ENCODE results near the gene TMEM52. TPM values are rescaled to one million over a fixed set of nuclear protein-coding genes. Genes with fewer than 3 reads are reported as not detected.

TMEM52 gene
- total and polyA plus RNA-seq, 9 of the 15 experiments (the other 6 are each of a cell fraction or from before 2014, with no cell fraction given) = 0.37 to 22.5 (median 6.8) TPM

DNA sequence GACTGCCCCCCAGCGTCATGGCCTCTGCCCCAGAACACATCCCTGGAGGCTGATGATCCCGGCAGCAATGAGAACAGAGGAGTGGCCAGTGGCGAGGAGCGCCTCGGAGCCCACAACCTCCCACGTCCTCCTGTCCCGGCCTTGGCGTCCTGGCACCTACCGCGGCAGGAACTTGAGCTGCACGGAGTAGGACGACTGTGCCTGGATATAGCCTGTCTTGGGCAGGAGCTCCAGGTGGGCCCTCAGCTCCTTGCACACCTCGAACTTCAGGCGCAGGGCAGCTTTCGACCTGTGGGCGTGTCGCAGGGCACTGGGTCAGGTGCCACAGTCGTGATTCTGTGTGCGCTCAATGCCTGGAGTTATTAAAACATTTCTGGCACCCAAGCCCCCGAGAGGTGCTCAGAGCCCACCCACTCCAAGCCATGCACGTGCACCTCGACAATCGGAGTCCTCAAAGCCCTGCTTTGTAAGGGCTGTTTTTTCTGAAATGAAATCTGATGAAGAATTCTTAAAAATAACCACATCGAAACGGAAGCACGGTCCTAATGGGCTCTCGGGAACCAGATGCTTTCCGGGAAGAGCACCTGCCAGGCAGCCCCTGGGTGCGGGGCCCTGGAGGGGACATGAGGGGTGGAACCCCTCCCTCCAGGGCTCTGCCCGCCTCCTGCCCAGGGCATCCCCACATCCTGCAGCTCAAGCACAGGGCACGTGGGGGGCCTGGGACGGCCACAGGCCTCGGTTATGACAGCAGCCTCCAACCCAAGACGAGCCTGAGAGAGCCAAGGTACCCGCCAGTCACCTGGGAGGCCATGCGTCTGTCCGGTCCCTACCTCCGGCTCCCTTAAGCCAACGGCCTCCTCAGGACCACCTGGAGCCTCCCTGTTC, 23.0 kb upstream of the TMEM52 start:
- FAIRE-seq (no peak), ATAC-seq (no peak), DNase-seq (ENCODE audit: extremely low read depth in 1 of 4, low spot score in 3 of 4) (no peak)
- ChIA-PET CTCF (ENCODE audit: low intra/inter-chr PET ratio) (no interaction called here), POLR2A (interaction anchor here (0.6 to 1.0 kb wide), 3 partner anchors 21 to 79 kb away, joined by 3 read pairs; no protein-coding TSS in a partner anchor)
- 10% methylated on average over 39 of the region's 39 CpGs for WGBS (ENCODE audit: insufficient coverage, low coverage, missing lambda C conversion rate)
- in situ Hi-C loops (cut with MboI) (no loop called here), intact Hi-C loops (cut with micrococcal nuclease) (no loop called here)
- no peak overlapping the region for H3K4me3 ChIP-seq
- H3K79me2 ChIP-seq (ENCODE audit: control insufficient read depth, insufficient read depth, low read length) = no peaks in the 10 kb centered on the region
- no TSS peak for BruUV-seq (replicated peaks)
- H4K20me1 ChIP-seq (replicated peaks; ENCODE audit: control insufficient read depth, insufficient read depth, low read length) = peaks cover 14% of the 10 kb centered on the region
- H3K9me3 ChIP-seq (replicated peaks; ENCODE audit: control insufficient read depth, insufficient read depth, low read depth, low read length) = no peaks in the 10 kb centered on the region
- no peaks in the 10 kb centered on the region for H3K9me1 ChIP-seq (ENCODE audit: control insufficient read depth, insufficient read depth, low read length)
- no peak overlapping the region for H2AFZ ChIP-seq (ENCODE audit: low read depth, low read length)
- no peaks in the 10 kb centered on the region for H3K36me3 ChIP-seq (ENCODE audit: control insufficient read depth, insufficient read depth, low read length)
- H3K27me3 ChIP-seq (ENCODE audit: control insufficient read depth in 2 of 2, insufficient read depth in 2 of 2, low read length in 2 of 2) = peaks cover 50 to 95% of the 10 kb centered on the region in 2 experiments
- H3K27ac ChIP-seq (ENCODE audit: extremely low read depth, low read depth, low read length) = no peak overlapping the region
- H3K9ac ChIP-seq (ENCODE audit: insufficient read depth in 1 of 2, low read depth in 2 of 2, low read length in 2 of 2) = no peak overlapping the region
- peaks cover 0 to 44% of the 10 kb centered on the region in 2 experiments; a peak in 2 of 5 replicates for H3K4me1 ChIP-seq (replicated peaks in 1 of 2; ENCODE audit: control insufficient read depth in 2 of 2, insufficient read depth in 2 of 2, low read length in 2 of 2)
- H3K4me2 ChIP-seq (ENCODE audit: insufficient read depth, low read length) = no peak overlapping the region
- TF ChIP-seq ELK1 (CRISPR knock-in tag; IDR thresholded peaks at IDR 0.05) (no peak), SAFB (IDR thresholded peaks at IDR 0.05; ENCODE audit: borderline replicate concordance, low read depth, low read length) (no peak), BRD4 (IDR thresholded peaks at IDR 0.05) (no peak), MTA1 (IDR thresholded peaks at IDR 0.05; ENCODE audit: borderline replicate concordance) (no peak), ZNF324 (CRISPR knock-in tag; IDR thresholded peaks at IDR 0.05) (no peak), CBX3 (IDR thresholded peaks at IDR 0.05; ENCODE audit: borderline replicate concordance in 1 of 2, low read length in 2 of 2) (no peak), ATF7 (IDR thresholded peaks at IDR 0.05) (no peak), BRF1 (IDR thresholded peaks at IDR 0.05; ENCODE audit: borderline replicate concordance, extremely low read depth, insufficient read length) (no peak), ZFP30 (CRISPR knock-in tag; IDR thresholded peaks at IDR 0.05; ENCODE audit: borderline replicate concordance) (no peak), KAT2B (IDR thresholded peaks at IDR 0.05; ENCODE audit: low read depth, low read length) (no peak), E2F3 (CRISPR knock-in tag; IDR thresholded peaks at IDR 0.05) (no peak), ZNF318 (IDR thresholded peaks at IDR 0.05; ENCODE audit: borderline replicate concordance in 1 of 2, low read depth in 1 of 2) (no peak), STAG1 (CRISPR knock-in tag; IDR thresholded peaks at IDR 0.05; ENCODE audit: borderline replicate concordance) (no peak)

Measured in K562 (cell line).